Daoy (cell line): Measurements from ENCODE around the gene MYO1D. TPM values are rescaled to one million over a fixed set of nuclear protein-coding genes. Genes with fewer than 3 reads are reported as not detected.
"Not testable (repeated sequence)": the region's sequence is repeated elsewhere in the genome, so short reads cannot be mapped to it uniquely, and the experiment has no call there.

ENCODE experiments used
- DNase-seq: peaks from one replicate; pipeline ENCODE4 v3.0.0-alpha.2; 2015; ENCODE audit warnings: low read depth
- total RNA-seq: library from RNA; depleted of rRNA; stranded (reverse); fragments of >200 nt; shearing (Covaris generic); gene quantifications from 2 replicates; pipeline ENCODE4 v1.2.3, GENCODE V29; 2014

The MYO1D gene
- total RNA-seq, 1 experiment from 2014 or later = 25.5 TPM

DNA sequence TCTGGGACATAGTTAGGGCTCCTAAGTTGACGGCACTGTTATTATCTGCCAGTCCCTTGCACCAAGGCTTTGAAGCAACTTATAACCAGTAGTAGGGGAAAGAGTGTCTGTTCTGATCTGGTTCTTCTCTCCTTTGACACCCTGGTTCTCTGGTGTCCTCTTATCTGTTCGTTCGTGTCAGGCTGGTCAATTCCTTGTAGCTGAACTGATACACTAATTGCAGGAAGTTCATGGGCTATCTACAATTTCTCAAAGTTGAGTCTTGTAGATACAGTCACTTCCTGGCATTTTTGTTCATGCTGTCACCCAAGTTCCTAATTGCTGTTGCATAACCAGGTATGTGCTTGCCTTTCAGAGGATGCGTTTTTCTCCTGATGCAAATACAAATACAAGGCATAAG, 17.3 kb upstream of the MYO1D start:
- DNase-seq = peak; percentile 12

- not testable (repeated sequence) for DNase-seq
Observed at GRCh38 chr17:32887410-32887809, 10.5 kb upstream of the MYO1D start.

GRCh38 chr17:32886951-32887350, 10.0 kb upstream of the MYO1D start:
- not testable (repeated sequence) for DNase-seq

GRCh38 chr17:32882734-32883133, 5.8 kb upstream of the MYO1D start:
- DNase-seq = peak; percentile 31

GRCh38 chr17:32882029-32882428, 5.1 kb upstream of the MYO1D start:
- DNase-seq = no peak

DNA sequence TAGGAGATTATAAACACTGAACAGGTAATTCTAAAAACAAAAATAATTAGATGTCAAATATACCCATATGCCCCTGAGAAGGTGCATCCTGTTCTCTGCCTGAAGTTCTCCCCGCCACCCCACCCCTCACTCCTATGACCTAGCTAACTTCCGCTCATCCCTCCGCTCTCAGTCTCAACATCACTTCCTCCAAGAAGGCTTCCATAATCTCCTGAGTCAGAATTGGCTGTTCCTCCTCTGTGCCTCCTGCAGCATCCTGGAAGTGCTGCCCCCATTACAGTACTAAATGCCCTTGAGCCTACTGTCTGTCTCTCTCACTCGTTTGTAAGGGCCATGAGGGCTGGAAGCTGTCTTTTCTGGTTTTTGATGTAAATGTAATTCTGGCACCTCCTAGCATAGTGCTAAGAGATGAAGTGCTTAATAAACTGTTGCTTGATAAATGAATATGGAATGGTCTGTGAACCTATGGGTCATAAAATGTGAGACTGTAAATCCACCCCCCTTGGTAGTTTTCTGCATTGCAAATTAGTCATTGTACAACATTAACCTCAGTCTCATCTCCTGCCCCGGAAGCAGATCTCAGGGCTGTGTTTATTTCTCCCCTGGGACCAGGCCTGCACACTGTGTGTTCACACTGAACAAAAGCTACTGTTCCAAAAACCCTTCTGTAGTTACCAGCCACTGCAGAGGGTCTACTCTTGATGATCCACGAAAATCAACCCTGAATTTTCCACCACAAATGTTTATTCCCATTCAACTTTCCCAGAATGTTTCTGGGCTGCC, 3.9 kb upstream of the MYO1D start:
- no peak for DNase-seq

DNA sequence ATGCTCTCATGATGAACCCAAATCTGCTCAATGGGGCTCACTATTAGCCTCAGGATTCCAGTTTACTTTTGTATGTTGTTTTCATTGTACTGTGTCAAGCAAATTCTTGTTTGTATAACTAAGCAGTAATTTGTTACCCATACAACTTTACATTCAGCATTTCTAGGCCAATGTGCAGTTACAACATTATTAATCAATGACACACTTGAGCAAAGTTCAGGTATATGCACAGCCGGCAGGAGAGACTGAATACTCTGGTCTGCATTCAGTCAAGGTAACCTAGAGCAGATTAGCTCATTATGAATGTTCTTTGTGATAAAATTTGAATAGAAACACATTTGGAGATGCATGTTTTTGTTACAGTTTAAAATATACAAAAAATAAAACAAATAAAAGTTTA, 2.2 kb upstream of the MYO1D start:
- DNase-seq = no peak

- DNase-seq = no peak
Observed at GRCh38 chr17:32878211-32878610, 1.3 kb upstream of the MYO1D start.

GRCh38 chr17:32877164-32877764, 340 bp upstream of the MYO1D start:
- peak; percentile 95 for DNase-seq

DNA sequence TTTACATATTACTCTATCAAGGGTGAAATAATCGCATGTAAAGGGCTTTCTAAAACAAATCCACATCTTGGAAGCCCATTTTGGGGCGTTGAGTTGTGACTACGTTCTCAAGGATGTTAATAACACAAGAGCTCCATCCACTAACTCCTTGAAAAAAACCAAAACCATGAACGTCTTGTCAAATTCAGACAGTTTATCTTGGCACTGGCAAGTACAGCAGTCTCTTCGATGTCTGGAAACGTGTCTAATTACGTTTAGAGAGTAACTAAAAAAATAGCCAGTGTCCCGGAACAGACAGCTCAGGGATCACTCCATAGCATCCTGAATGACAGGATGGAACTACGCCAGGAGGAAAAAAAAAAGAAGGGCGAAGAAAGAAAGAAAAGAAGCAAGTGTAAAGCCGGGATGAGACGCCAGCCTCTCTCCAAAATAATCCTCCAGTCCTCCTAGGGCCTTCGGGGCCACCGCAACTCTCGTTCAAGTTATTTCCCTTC, 954 bp downstream of the MYO1D start:
- DNase-seq = peak; percentile 20

DNA sequence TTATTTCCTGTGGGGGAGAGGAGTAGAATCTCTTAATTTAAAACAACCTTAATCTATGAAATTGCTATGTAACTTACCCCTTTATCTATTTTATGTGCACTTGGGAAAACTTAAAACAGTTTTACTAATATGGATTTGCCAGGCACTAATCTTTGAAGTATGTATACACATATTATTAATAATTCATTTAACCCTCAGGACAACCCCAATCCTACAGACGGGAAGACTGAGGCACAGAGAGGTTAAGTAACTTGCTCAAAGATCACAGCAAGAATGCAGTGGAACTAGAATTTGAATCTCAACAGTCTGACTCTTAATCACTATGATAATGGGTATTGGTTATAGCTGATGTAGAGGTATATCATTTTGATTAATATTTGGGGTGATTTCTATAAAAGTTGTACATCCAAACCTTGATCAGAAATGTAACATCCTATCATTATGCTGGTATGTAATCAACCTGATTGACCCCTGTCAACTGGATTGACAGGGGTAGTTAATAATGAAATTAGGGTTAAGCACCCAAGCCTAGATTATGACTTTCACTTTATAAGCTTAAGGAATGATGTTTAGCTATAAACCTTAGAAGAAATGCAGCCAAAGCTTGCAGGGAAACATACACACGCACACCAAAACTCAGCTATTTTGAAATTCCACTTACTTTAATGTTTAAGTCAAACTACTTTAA, 1.6 kb downstream of the MYO1D start:
- DNase-seq = no peak

GRCh38 chr17:32873114-32873513, 3.8 kb downstream of the MYO1D start:
- no peak for DNase-seq

DNA sequence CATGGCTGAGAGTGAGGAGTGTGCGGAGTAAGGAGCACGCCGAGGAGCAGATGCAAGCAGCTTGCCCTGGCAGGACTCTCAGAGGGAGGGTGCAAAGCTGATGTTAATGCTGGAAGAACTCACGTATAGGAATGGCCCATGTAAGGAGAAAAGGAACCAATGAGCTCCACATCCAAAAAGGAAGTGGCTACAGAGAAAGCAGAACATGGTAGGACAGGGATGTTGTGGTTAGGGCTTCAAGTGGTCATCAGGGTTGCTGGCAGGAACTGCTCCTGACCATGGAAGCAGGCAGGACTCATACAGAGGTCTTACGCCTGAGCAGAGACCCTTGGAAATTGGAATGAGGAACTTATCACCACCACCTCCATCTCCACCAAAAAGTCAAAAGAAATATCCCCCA, 5.2 kb downstream of the MYO1D start:
- peak; percentile 14 for DNase-seq

GRCh38 chr17:32870969-32871368, 6.0 kb downstream of the MYO1D start:
- DNase-seq = peak; percentile 46

DNA sequence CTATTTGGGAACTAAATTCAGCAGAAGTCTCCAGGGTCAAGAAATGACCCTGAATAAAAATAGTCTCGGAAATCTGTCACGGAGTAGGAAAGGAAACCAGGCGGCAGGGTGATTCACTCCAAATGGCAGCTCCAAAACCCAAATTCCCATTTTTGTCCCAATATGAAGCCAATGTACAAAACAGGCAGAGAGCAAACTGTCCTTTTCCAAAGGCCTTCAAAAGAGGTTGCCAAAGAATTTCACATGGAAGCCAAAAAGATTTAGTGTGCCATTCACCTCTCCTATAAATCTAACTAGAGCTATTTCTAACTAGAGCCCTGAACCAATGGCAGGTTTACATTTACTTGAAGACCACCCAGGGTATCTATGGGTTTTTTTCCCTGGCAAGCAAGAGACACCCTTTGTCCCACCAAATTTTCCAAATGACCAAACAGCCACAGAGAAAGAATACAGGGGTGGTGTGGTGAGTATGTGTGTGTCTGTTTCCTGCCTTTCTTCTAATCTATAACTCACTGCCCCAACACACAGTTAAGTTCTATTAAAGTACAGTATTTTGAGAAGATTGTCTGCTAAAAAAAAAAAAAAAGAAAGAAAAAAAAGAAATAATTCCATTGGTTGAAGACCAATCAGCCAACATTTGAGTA, 6.8 kb downstream of the MYO1D start:
- DNase-seq = no peak

- DNase-seq = peak; percentile 19
Observed at GRCh38 chr17:32869345-32870026, 7.4 kb downstream of the MYO1D start.

GRCh38 chr17:32865141-32865540, 11.8 kb downstream of the MYO1D start:
- DNase-seq = no peak

DNA sequence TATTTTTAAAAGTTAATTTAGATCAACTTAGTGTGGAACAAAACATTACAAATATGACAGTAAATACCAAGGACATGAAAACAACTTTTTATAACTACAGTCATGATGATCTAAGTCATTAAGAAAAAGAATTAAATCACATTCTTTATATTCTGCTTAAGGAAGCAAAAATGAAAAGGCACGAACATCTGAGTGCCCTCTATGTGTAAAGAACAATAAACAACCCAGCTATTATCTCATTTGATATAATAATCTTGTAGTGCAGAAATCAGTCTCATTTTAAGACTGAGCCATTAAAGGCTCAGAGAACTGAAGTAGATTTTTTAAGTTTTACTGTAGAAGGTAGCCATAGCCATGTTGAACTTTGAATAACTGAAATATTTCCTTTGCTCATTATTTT, 13.4 kb downstream of the MYO1D start:
- no peak for DNase-seq

- no peak for DNase-seq
Observed at GRCh38 chr17:32862940-32863339, 14.0 kb downstream of the MYO1D start.

DNA sequence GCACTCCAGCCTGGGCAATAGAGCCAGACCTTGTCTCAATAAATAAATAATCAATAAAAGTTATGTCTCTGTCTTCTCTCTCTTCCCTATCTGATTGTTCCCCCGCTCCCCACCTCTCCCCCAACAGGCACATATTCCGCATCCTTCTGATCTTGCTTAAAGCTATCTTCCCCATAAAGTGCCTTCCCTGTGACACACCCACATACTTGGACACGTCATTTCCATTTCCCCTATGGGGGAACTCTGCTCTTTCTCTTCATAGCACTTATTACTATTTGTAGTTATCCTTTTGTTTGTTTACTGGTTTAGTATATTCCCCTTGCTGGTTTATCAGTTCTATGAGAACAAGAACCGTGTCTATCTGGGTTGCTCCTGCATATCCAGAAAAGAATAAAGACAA, 14.9 kb downstream of the MYO1D start:
- peak; percentile 44 for DNase-seq

GRCh38 chr17:32859857-32860525, 16.9 kb downstream of the MYO1D start:
- DNase-seq = peak; percentile 15
